VCaP (cell line): ENCODE measurements around the gene TSPO2.

Experiments
- H3K27ac ChIP-seq: fragments of 450-650 bp; 2 replicates; pipeline ENCODE4 v1.5.1; 2017
- TF ChIP-seq, protein P1 (sequence below): fragments of 450-650 bp; conservative IDR thresholded peaks from 2 replicates; pipeline ENCODE4 v1.5.1; 2017; ENCODE audit warnings: mild to moderate bottlenecking, moderate library complexity

The TSPO2 gene

GRCh38 chr6:41072836-41073202 is 30.6 kb downstream of the TSPO2 start, which contains the start of gene NFYA:
NFYA (plus strand) TSS chr6:41072974; CDS start chr6:41079090, 6,116 bp downstream.
- TF ChIP-seq, protein P1, sequence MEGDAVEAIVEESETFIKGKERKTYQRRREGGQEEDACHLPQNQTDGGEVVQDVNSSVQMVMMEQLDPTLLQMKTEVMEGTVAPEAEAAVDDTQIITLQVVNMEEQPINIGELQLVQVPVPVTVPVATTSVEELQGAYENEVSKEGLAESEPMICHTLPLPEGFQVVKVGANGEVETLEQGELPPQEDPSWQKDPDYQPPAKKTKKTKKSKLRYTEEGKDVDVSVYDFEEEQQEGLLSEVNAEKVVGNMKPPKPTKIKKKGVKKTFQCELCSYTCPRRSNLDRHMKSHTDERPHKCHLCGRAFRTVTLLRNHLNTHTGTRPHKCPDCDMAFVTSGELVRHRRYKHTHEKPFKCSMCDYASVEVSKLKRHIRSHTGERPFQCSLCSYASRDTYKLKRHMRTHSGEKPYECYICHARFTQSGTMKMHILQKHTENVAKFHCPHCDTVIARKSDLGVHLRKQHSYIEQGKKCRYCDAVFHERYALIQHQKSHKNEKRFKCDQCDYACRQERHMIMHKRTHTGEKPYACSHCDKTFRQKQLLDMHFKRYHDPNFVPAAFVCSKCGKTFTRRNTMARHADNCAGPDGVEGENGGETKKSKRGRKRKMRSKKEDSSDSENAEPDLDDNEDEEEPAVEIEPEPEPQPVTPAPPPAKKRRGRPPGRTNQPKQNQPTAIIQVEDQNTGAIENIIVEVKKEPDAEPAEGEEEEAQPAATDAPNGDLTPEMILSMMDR: no peak
- H3K27ac ChIP-seq: peak within 1 kb of the TSS; percentile 99

DNA sequence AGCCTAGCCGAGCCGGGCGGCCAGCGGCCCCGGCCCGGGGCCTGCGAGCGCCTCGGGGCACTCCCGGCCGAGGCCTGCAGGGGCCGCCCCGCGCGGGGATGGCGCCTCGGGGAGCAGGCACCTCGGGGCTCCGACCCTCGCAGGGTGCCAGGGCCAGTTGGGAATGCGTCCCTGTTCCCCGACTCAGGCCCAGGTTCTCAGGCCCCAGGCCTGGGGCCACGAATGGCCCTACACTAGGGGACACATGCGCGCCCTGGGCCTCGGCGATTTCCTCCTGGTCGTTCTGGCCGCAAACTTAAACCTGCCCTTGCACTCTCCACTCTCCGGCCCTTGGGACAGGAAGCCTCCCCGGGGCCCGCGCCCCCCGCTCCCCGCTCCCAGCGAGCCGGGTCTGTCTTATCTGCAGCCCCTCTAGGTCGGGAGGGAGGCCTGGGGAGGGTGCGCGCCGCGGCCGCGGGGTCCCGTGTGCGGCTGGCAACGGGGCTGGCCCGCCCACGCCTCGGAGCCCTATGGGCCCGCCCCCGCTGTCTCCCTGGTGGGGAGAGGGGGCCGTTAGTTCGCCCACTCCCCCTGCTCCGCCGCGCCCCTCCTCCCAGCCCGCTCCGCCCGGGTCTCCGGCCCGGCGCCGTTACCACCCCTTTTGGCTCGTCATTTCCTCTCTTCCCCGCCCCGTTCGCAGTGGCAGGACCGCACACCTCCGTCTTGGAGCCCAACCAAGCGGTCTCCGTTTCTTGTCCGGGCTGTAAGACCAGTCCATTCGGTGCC is 31.1 kb downstream of the TSPO2 start:
- TF ChIP-seq, protein P1: peak; percentile 54
- H3K27ac ChIP-seq: peak overlapping the region; percentile 99

GRCh38 chr6:41073968-41074691 is 31.9 kb downstream of the TSPO2 start:
- peak overlapping the region; percentile 99 for H3K27ac ChIP-seq

DNA sequence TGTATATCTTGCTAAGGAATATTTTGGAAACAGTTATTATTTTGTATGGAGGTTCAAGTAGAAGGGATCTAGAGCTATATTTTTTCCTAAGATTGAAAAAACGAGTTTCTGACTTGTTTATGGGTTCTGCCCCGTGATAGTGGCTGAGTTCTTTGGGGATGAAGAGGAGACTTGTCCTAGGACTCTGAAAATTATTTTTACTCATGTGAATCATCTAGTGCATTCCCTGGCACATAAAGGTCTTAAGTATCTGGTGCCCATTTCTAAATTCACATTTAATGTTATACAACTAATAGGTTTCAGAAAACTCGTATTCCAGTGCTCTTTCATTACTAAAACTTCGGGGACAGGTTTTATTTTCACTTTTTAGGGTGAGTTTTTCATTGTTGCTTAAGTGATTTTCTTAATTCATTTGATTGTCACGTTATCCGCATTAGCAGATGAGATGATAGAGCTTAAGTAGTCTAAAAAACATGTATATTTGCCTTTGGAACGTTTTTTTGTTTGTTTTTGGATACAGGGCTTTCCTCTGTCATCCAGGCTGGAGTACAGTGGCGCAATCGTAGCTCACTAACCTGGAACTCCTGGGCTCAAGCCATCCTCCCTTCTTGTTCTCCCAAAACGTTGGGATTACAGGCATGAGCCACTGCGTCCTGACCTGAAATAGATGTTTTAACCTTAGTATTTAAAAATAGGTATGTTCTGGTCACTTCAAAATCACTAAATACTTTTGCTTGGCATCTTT is 32.6 kb downstream of the TSPO2 start:
- TF ChIP-seq, protein P1: no peak
- H3K27ac ChIP-seq: peak overlapping the region; percentile 99

More at GRCh38 chr6:41073968-41074691, 31.9 kb downstream of the TSPO2 start:
- TF ChIP-seq, protein P1: no peak

DNA sequence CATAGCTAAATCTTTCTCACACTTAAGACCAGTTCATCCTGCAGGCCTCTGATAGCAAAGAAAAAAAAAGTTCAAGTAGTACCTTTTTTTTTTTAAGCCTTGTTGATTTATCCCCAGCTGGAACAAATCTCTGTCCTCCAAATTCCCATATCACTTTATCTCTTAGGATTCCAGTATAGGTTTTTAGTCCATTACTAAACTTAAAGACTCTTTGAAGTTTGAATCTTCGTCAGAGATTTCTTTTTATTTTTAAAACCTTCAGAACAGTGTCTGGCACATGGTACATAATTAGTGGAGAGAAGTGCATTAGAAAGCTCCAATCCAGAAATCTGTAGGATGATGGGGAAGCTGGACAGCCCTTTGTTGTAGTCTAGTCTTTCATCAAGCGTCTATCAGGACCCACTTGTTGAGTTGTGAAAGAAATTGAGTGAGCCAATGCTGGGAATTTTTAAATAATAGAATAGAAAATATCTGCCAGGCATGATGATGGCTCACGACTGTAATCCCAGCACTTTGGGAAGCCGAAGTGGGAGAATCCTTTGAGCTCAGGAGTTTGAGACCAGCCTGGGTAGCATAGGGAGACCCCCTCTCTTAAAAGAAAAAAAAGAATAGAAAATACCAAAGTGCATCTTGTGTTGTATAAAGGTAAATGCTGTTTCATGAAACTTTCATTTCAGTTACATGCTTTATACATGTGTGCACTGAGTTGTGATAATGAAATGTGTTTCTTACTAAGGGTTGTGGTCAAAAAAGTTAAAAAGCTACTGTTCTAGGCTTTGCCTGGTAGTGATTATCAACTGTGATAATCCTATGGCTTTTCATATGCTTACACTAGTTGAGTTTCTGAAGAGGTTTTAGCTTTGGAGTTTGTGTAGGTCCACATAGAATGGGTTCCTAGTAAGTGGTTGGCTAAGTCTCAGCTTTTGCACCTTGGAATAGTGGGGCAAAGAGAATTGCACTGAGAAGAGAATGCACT is 33.7 kb downstream of the TSPO2 start:
- H3K27ac ChIP-seq: peak overlapping the region; percentile 99
- TF ChIP-seq, protein P1: no peak

GRCh38 chr6:41077536-41077935 is 35.3 kb downstream of the TSPO2 start:
- TF ChIP-seq, protein P1: no peak
- H3K27ac ChIP-seq: no peak overlapping the region
